ENCODE data around the gene FOLR1.
"Not testable (repeated sequence)": the region's sequence is repeated elsewhere in the genome, so short reads cannot be mapped to it uniquely, and the experiment has no call there.

The FOLR1 gene

GRCh38 chr11:72191961-72192381, at the start of gene FOLR1:
Gene FOLR1, plus strand, starts transcription at chr11:72192140. Its CDS starts 34 bp downstream, at chr11:72192174.
- DNase-seq (ENCODE audit: low read depth), result no peak

- not testable (repeated sequence) for DNase-seq (ENCODE audit: low read depth)
Observed at GRCh38 chr11:72142543-72142942, 49.4 kb upstream of the FOLR1 start.

GRCh38 chr11:72144807-72145565, 47.0 kb upstream of the FOLR1 start:
- DNase-seq (ENCODE audit: low read depth), result no peak

GRCh38 chr11:72146625-72147024, 45.3 kb upstream of the FOLR1 start:
- DNase-seq (ENCODE audit: low read depth), result no peak

GRCh38 chr11:72150882-72151281, 41.1 kb upstream of the FOLR1 start:
- no peak for DNase-seq (ENCODE audit: low read depth)

DNA sequence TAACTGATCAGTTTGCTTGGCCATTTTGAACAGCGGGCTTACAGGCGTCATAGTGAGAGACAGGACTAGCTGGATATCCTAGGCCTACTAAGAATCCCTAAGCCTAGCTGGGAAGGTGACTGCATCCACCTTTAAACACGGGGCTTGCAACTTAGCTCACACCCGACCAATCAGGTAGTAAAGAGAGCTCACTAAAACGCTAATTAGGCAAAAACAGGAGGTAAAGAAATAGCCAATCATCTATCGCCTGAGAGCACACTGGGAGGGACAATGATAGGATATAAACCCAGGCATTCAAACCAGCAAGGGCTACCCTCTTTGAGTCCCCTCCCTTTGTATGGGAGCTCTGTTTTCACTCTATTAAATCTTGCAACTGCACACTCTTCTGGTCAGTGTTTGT, 38.1 kb upstream of the FOLR1 start:
- not testable (repeated sequence) for DNase-seq (ENCODE audit: low read depth)

GRCh38 chr11:72154816-72155215, 37.1 kb upstream of the FOLR1 start:
- DNase-seq (ENCODE audit: low read depth), result no peak

GRCh38 chr11:72155751-72156150, 36.2 kb upstream of the FOLR1 start:
- DNase-seq (ENCODE audit: low read depth), result no peak

DNA sequence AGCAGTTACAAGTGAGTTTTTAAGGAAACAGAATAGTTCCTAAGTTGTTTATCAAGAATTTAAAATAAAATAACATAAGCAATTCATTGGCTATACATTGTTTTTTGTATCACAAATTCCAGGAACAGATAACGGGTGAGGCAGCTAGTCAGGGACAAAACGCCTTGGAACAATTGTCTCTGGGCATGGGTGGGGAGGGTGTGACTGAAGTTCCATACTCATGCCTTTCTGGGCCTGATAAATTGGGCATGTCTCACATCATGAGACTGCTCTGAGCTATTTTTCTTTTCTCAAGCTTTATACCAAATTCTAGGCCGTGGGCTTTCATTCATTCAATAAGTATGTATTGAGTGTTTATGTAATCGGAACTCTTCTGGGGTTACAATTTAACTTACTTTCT, 34.8 kb upstream of the FOLR1 start:
- DNase-seq (ENCODE audit: low read depth), result no peak

GRCh38 chr11:72160319-72160718, 31.6 kb upstream of the FOLR1 start:
- no peak for DNase-seq (ENCODE audit: low read depth)

DNA sequence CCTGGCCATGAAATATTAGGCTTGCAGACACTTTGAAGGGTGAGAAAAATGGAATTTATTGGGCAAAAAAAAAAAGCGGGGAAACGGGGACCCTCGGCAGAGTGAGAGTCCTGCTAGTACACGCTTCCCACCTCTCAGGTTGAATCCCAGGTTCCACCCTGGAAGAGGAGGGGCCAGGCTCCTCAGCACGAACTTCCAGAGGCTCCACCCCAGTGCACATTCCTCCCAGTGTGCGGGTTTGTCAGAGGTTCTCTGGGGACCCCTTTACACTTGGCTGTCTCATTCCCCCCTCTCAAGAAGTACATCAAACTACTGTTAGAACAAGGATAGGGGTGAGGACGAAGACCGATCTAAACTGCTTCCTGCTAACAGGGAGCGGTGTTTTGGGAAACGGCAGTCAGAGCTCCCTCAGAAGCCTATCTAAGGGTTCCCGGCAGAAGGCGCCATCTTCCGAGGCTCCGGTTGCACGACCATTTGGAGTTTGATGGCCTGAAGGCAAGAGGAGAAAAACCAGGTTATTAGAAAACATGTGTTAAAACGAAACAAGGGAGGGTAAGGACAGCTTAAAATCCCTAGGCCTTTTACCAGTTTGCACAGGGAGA, 28.9 kb upstream of the FOLR1 start:
- DNase-seq (ENCODE audit: low read depth), result no peak

- DNase-seq (ENCODE audit: low read depth), result not testable (repeated sequence)
Observed at GRCh38 chr11:72164187-72164586, 27.8 kb upstream of the FOLR1 start.

DNA sequence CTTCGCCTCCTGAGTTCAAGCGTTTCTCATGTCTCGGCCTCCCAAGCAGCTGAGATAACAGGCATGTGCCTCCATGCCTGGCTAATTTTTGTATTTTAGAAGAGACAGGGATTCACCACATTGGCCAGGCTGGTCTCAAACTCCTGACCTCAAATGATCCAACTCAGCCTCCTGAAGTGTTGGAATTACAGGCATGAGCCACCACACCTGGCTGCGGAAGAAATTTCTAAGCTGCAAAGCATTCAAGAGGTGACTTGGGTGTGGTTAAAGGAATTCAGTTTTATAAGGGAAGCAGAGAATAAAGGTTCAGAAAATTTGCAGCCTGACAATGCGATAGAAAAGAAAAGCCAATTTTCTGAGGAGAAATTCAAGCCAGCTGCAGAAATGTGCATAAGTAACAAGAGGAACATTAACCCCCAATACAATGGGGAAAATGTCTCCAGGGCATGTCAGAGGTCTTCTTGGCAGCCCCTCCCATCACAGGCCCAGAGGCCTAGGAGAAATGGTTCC, 22.8 kb upstream of the FOLR1 start:
- DNase-seq (ENCODE audit: low read depth), result not testable (repeated sequence)

- DNase-seq (ENCODE audit: low read depth), result not testable (repeated sequence)
Observed at GRCh38 chr11:72169754-72170153, 22.2 kb upstream of the FOLR1 start.

- DNase-seq (ENCODE audit: low read depth), result not testable (repeated sequence)
Observed at GRCh38 chr11:72172043-72172442, 19.9 kb upstream of the FOLR1 start.

- no peak for DNase-seq (ENCODE audit: low read depth)
Observed at GRCh38 chr11:72173291-72173690, 18.6 kb upstream of the FOLR1 start.

- DNase-seq (ENCODE audit: low read depth), result no peak
Observed at GRCh38 chr11:72174302-72175070, 17.5 kb upstream of the FOLR1 start.

GRCh38 chr11:72177656-72178055, 14.3 kb upstream of the FOLR1 start:
- DNase-seq (ENCODE audit: low read depth), result no peak

GRCh38 chr11:72179049-72179803, 12.7 kb upstream of the FOLR1 start:
- DNase-seq (ENCODE audit: low read depth), result no peak

DNA sequence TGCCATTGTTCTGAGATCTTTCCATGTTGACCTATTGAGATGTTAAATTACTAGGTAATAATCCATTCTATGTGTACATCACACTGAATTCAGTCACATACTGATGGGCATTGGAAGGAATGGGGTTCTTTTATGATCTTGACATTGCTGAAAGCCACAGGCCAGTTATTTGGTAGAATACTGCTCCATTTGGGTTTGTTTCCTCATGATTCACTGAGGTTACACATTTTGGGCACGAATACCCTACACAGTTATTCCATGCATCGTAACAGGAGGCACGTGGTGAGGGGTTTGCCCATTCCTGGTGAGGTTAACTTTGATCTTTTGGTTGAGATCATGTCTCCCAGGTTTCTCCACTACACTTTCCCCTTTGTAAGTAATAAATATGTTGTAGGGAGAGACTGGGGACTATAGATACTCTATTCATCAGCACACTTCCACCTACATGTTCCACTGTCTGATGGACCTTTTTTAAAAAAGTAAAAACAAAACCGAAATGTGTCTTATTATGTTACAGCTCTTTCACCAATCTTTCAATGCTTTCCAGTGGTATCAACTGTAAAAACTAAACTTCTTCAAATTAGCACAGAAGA, 12.0 kb upstream of the FOLR1 start:
- no peak for DNase-seq (ENCODE audit: low read depth)

DNA sequence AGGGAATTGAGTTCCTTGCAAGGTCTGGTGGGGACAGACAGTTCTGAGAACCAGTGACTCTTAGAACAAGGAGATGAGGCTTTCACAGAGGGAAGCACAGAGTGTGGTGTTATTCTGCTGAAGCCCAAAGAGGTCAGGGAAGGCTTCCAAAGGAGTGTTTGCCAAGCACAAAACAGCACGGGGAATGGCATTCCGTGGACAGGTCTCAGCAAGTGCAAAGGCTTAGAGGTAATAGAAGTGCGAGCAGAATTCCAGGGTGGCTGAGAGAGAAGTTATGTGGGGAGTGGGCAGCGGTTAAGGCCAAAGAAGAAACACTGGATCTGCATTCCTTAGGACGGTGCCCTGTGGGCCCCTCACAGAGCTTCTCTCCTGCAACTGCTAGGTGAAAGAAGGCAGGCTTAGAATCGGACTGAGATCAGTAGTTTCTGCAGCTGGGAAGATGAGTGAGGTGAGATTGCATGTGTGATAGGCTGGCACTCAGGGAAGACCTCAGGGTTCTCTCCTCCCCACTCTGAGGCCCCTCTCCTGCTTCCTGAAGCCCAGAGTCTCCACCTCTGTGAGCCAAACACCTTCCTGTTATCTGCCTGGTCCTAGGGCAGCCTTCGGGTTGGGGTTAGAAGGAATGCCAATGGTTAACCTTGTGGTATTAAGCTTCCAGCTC, 10.9 kb upstream of the FOLR1 start:
- not testable (repeated sequence) for DNase-seq (ENCODE audit: low read depth)
